Measurements from ENCODE around the gene AVL9.

DNA sequence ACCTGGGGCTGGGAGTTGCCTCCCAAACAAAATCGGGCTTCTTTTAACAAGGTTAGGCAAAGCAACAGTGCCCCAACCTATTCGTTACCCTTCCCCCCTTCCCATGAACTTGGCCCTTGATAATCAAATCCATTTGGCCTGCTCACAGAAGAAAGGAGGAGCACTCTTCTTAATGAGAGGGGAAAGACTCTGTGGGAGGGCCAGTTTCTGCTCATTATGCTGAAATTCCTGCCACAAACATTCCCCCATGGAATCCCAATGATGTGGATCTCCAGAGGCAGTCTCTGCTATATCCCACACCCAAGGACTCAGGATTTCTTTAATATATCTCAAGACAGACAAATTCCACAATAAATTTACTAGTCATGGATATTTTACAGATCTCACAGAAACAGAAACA is 48.1 kb upstream of the AVL9 start:
- TF ChIP-seq GATA2 (IDR thresholded peaks at IDR 0.05; ENCODE audit: low read depth, low read length) (no peak), GATA3 (IDR thresholded peaks at IDR 0.05; ENCODE audit: low read depth, low read length) (no peak)

Measured in SH-SY5Y (cell line).